ENCODE measurements around the gene KRT76. TPM values are rescaled to one million over a fixed set of nuclear protein-coding genes. Genes with fewer than 3 reads are reported as not detected.

The KRT76 gene
- total and polyA plus RNA-seq, 7 donors: not detected

DNA sequence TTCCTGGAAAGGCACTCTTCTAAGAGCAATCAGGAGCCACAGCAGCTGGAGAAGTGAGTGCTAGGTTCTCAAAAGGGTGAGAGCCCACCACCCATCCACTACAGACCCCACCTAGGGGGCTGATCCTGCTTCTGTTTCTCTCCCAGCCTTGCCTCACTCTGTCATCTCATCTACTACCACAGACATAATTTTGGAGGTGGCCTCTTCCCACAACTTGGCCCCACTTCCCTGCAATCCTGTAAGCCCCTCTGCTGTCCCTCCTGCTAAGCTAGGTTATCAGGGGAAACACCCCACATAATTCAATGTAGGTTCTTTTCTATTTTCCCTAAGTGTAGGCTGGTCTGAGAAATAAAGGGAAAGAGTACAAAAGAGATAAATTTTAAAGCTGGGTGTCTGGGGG lies 16.5 kb downstream of the KRT76 start:
- intact Hi-C loops (cut with DNase I): no loop called here
- ATAC-seq (no peak), DNase-seq (no peak)
- no peak overlapping the region for H3K27ac ChIP-seq
- H3K9me3 ChIP-seq: peaks cover 9% of the 10 kb centered on the region
- TF ChIP-seq, protein P1, sequence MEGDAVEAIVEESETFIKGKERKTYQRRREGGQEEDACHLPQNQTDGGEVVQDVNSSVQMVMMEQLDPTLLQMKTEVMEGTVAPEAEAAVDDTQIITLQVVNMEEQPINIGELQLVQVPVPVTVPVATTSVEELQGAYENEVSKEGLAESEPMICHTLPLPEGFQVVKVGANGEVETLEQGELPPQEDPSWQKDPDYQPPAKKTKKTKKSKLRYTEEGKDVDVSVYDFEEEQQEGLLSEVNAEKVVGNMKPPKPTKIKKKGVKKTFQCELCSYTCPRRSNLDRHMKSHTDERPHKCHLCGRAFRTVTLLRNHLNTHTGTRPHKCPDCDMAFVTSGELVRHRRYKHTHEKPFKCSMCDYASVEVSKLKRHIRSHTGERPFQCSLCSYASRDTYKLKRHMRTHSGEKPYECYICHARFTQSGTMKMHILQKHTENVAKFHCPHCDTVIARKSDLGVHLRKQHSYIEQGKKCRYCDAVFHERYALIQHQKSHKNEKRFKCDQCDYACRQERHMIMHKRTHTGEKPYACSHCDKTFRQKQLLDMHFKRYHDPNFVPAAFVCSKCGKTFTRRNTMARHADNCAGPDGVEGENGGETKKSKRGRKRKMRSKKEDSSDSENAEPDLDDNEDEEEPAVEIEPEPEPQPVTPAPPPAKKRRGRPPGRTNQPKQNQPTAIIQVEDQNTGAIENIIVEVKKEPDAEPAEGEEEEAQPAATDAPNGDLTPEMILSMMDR (IDR thresholded peaks at IDR 0.05): no peak
- H3K27me3 ChIP-seq (ENCODE audit: insufficient read depth in 3 of 3, low read length in 2 of 3): peaks cover 0 to 27% (median 5%) of the 10 kb centered on the region in 3 donors
- H3K4me3 ChIP-seq: no peak overlapping the region
- H3K36me3 ChIP-seq (ENCODE audit: insufficient read depth in 1 of 2, low read depth in 1 of 2): no peaks in the 10 kb centered on the region
- no peaks in the 10 kb centered on the region for H3K4me1 ChIP-seq

DNA sequence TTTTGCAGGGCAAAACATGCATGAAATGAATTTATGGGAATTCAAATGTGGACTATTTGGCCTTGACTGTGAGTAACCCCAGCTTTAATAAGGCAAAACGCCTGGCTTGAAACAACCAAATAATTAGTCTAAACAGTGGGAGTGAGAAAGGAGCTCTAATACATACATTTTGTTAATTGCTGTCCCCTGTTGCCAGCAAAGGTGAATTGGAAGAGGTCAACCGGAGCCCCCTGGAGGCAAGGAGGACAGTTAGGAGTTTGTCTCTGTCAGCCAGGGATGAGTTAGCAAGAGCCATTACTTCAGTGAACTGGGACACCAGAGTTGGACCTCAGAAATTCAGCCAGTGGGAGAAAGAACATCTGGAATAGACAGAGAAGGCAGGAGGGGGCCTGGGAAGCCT lies 17.4 kb downstream of the KRT76 start:
- TF ChIP-seq, protein P1 (IDR thresholded peaks at IDR 0.05): no peak

DNA sequence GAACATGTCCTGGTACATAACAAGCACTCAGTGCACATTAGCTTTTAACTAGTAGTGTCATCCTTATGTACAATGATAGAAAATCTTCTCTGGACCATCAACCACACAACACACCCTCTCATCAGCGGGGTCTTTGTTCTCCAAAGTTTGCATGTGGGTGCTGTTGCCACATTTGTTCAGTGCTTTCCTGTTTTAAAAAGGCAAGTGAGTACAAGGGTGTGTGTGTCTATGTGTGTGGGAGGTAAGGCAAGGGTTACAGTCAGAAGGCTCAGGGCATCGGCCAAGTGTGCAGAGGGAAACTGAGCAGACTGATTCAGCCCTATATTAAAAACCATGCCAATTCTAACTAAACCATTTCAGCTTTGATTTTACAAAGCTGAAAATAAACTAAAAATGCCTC lies 17.9 kb downstream of the KRT76 start:
- ATAC-seq: no peak
- WGBS, 3 donors: 44 to 52% (median 50%) methylated on average over 2 of the region's 2 CpGs
- Histone ChIP-seq H3K4me3 (no peak overlapping the region), H3K27me3 (ENCODE audit: insufficient read depth in 3 of 3, low read length in 2 of 3) (peaks cover 0 to 31% (median 7%) of the 10 kb centered on the region in 3 donors), H3K36me3 (ENCODE audit: insufficient read depth in 1 of 2, low read depth in 1 of 2) (no peaks in the 10 kb centered on the region), H3K9me3 (peaks cover 9% of the 10 kb centered on the region), H3K27ac (no peak overlapping the region), H3K4me1 (no peaks in the 10 kb centered on the region)
- no peak for DNase-seq
- TF ChIP-seq, protein P1 (IDR thresholded peaks at IDR 0.05): no peak
- intact Hi-C loops (cut with DNase I): no loop called here

More for the DNA sequence above, 17.4 kb downstream of the KRT76 start:
- intact Hi-C loops (cut with DNase I): no loop called here
- WGBS, 3 donors: 51 to 62% (median 59%) methylated on average over 2 of the region's 2 CpGs
- H3K4me3 ChIP-seq: no peak overlapping the region
- DNase-seq (no peak), ATAC-seq (no peak)
- no peak overlapping the region for H3K27ac ChIP-seq
- peaks cover 0 to 27% (median 7%) of the 10 kb centered on the region in 3 donors for H3K27me3 ChIP-seq (ENCODE audit: insufficient read depth in 3 of 3, low read length in 2 of 3)
- H3K4me1 ChIP-seq: no peaks in the 10 kb centered on the region
- peaks cover 9% of the 10 kb centered on the region for H3K9me3 ChIP-seq
- H3K36me3 ChIP-seq (ENCODE audit: insufficient read depth in 1 of 2, low read depth in 1 of 2): no peaks in the 10 kb centered on the region

DNA sequence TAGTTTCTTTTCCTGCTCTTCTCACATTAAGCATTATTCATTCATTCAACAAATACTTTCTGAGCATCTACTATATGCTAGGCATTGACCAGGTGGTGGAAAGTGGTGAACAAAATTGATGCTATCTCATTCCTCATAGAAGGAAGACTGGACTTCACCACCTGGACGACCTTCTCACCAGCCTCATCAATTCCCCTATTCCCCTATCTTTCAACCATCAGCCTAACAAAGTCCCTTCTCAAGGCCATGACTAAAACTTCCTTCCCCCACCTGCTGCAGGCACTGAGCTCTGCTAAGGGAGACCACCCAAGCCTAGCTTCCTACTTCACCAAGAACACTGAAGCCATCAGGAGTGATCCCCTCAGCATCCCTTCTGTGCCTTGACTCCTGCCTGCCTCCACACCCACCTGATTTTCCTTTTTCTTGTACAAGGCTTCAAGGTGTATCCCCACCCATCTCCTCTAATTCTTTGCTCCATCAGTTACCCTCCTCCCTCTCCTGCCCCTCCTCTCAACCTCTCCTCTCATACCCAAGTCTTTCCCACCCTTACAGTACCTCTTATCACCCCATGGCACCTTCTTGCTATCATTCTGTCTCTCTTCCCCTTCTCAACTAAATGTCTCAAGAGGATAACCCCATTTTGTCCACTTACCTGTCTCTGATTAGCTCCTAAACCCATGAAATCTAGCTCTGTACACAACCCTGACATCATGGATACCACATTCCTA lies 19.5 kb downstream of the KRT76 start:
- H3K27ac ChIP-seq: no peak overlapping the region
- DNase-seq: no peak
- H3K4me1 ChIP-seq: no peaks in the 10 kb centered on the region
- H3K9me3 ChIP-seq: peaks cover 9% of the 10 kb centered on the region
- WGBS, 3 donors: 23 to 27% (median 24%) methylated on average over 1 of the region's 1 CpG
- intact Hi-C loops (cut with DNase I): no loop called here
- peaks cover 0 to 34% (median 7%) of the 10 kb centered on the region in 3 donors for H3K27me3 ChIP-seq (ENCODE audit: insufficient read depth in 3 of 3, low read length in 2 of 3)
- ATAC-seq: no peak
- TF ChIP-seq, protein P1 (IDR thresholded peaks at IDR 0.05): no peak
- H3K4me3 ChIP-seq: no peak overlapping the region
- H3K36me3 ChIP-seq (ENCODE audit: insufficient read depth in 1 of 2, low read depth in 1 of 2): no peaks in the 10 kb centered on the region
